CD4-positive, alpha-beta T cell treated with Interleukin-2 at 100 ng/mL for 4 hours (primary cell): ENCODE data around the gene TMEM141.
"Not testable (repeated sequence)": the region's sequence is repeated elsewhere in the genome, so short reads cannot be mapped to it uniquely, and the experiment has no call there.

ENCODE experiments used
- DNase-seq: peaks from one replicate; pipeline ENCODE4 v3.0.0-alpha.2; 2020; ENCODE audit warnings: low spot score

TMEM141 gene

DNA sequence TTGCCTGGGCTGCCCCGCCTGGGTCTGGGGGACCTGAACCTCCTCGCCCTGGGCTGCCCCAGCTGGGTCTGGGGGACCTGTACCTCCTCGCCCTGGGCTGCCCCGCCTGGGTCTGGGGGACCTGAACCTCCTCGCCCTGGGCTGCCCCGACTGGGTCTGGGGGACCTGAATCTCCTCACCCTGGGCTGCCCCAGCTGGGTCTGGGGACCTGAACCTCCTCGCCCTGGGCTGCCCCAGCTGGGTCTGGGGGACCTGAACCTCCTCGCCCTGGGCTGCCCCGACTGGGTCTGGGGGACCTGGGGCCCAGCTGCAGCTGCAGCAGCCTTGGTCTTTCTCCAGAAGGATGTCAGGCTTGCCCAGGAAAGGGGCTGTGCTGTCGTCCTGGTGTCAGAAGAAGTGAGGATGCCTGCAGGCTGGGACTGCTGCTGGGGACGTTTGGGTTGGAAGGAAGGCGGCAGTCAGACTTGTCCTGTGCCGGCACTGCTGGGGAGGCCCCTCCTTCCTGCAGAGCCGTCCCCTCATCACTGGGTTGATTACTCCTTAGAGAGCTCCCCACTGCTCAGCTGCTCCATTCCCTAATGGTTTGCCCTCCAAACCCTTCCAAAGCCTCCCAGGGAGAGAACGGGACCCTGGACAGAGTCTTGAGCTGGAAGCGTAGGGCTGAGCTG, 42.4 kb downstream of the TMEM141 start:
- DNase-seq = not testable (repeated sequence)

DNA sequence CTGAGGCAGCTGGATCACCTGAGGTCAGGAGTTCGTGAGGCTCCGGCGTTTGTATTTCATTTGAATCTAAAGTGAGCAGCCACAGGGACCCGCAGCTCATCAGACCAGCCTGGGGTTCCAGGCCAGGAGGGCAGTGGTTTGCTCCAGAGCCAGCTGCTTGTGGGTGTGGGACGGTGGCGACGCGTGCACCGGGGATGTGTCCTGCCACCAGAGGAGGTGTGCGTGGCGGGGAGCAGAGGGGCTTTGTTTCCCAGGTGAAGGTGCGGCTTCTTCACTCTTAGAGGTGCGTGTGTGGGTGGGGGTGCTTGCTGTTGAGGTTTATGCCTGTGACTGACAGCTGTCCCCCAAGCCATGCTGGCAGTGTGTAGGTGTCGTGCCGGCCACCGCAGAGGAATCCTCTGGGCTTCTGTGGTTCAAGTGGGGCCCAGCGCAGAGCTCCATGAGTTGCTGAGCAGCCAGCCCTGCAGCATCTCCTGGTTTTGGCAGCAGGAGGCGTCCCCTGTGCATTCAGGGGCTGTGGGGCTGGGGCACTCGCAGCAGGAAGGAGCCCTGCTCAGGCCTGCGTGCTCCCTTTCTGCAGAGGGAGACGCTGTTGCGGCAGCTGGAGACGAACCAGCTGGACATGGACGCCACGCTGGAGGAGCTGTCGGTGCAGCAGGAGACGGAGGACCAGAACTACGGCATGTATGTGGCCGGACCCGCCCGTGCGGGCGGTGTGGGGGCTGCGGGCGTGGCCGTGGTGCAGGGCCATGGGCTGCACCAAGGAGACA, 44.2 kb downstream of the TMEM141 start:
- DNase-seq = no peak

DNA sequence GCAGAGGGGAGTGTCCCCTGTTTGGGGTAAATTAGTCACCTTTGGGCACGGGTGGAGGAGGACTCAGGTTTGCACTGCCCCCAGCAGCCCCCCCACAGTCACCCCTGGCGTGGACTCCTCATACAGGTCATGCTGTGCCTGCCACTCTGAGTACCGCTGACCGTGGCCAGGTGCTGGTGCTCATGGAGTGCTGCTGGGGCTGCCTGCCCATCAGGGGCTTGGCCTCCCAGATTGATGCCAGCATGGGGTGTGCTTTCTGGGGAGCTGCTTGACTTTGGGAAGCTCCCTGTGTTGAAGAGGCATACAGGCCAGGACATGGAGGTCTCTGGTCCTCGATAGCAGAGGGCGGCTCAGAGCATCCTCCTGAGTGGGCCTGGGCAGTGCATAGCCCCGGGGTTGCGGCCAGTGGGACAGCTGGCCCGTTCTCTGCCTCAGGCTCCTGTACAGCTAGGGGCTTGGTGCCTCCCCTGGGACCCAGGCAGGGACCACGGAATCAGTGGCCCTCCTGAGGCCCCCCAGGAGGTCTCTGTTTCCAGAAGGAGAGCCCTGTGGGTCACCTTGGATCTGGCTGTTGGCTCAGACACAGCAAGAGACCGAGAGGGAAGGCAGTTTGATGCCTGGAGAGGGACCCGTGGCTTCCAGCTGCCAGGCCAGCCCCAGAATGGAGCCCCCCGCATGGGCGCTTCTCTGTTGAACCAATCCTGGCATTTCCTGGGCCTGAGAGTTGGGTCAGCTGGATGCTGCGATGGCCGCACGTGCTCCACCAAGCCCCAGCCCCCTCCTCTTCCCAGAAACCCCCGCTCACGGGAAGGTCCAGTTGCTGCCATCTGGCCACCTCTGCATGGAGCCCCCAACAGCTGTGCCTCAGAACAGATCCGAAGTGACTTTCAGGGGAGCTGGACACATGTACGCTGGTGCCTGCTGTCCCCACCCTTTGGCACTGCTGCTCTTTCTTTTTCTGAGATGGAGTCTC, 45.1 kb downstream of the TMEM141 start:
- DNase-seq = no peak

DNA sequence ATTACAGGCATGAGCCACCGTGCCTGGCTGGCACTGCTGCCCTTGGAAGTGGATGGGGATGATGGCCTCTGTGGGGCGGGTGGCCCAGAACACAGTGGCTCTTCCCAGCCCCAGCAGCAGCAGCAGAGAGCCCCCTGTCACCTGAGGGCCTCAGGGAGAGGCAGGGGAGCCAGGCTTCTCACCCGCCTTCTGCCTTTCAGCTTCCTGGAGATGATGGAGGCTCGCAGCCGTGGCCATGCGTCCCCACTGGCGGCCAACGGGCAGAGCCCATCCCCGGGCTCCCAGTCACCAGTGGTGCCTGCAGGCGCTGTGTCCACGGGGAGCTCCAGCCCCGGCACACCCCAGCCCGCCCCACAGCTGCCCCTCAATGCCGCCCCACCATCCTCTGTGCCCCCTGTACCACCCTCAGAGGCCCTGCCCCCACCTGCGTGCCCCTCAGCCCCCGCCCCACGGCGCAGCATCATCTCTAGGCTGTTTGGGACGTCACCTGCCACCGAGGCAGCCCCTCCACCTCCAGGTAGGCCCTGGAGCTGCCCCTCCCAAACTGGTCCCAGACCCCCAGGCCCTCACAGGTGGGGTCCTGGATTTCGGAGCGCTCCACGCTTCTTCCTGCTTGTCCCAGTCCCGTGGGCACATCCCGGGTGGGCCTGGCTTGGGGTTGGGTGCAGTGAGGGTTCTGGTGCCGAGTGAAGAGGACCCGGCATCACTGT, 46.2 kb downstream of the TMEM141 start:
- no peak for DNase-seq

DNA sequence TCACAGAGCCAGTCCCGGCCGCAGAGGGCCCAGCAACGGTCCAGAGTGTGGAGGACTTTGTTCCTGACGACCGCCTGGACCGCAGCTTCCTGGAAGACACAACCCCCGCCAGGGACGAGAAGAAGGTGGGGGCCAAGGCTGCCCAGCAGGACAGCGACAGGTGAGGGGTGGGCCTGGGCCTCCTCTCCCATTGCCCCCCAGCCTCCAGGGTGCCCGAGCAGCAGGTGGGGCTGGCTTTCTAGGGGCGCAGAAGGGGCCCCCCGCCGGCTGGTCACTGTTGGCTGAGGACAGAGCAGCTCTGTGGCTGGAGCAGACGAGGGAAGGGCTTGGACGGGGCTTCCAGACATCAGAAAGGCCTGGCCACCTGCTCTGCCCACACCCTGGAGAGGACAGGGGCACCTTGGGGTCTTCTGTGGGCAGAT, 46.7 kb downstream of the TMEM141 start:
- not testable (repeated sequence) for DNase-seq

DNA sequence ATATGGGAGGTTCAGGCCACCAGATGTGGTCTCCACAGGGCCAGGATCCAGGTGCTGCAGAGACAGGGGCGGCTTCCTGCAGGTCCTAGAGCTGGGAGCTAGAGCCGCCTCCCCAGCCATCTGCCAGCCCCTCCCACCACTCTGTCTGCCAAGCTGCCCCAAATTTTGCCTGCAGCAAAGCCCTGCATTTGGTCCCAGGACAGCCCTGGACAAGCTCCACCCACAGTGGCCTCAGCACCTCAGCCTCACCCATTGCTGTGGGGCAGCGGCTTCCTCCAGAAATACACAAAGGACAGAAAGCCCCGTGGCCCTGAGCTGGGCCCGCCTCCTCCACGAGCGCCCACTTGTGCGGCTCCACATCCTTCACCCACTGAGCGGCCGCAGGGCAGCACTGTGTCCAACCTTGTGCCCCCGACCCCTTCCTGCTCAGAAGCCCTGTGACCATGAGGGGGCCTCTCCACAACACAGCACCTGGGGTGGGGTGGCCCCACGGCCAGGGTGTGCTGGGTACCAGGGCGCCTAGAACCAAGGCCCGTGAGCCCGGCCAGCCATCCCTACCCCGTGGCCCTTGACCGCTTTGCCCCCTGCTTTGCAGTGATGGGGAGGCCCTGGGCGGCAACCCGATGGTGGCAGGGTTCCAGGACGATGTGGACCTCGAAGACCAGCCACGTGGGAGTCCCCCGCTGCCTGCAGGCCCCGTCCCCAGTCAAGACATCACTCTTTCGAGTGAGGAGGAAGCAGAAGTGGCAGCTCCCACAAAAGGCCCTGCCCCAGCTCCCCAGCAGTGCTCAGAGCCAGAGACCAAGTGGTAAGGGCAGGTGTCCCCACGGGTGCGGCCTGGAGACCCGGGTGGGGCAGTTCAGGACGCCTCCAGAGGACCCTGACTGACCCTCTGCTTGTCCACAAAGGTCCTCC, 47.4 kb downstream of the TMEM141 start:
- no peak for DNase-seq

DNA sequence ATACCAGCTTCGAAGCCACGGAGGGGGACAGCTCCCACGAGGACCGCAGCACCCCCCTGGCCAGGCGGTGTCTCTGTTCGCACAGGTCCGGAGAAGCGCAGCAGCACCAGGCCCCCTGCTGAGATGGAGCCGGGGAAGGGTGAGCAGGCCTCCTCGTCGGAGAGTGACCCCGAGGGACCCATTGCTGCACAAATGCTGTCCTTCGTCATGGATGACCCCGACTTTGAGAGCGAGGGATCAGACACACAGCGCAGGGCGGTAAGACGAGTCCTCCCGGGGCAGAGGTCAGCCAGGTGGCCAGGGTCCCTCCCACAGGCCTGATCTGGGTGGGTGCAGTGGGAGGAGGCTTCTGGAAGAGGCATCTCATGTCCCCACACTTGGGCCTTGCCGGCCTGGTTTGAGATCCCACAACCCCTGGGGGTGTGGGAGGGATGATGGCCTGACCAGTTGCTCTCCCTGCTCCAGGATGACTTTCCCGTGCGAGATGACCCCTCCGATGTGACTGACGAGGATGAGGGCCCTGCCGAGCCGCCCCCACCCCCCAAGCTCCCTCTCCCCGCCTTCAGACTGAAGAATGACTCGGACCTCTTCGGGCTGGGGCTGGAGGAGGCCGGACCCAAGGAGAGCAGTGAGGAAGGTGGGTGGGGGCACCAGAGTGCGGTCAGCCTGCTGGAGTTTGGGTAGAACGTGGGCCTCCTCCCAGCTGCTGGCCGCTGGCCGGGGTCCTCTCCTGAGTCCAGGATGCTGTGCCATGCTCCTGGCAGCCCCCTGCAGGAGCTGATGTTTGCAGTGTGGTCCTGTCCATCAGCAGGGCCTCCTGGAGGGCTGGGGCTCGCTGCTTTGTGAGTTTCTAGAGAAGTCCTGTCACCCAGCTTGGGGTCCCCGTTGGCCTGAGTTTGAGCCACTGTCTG, 48.3 kb downstream of the TMEM141 start:
- DNase-seq = no peak

DNA sequence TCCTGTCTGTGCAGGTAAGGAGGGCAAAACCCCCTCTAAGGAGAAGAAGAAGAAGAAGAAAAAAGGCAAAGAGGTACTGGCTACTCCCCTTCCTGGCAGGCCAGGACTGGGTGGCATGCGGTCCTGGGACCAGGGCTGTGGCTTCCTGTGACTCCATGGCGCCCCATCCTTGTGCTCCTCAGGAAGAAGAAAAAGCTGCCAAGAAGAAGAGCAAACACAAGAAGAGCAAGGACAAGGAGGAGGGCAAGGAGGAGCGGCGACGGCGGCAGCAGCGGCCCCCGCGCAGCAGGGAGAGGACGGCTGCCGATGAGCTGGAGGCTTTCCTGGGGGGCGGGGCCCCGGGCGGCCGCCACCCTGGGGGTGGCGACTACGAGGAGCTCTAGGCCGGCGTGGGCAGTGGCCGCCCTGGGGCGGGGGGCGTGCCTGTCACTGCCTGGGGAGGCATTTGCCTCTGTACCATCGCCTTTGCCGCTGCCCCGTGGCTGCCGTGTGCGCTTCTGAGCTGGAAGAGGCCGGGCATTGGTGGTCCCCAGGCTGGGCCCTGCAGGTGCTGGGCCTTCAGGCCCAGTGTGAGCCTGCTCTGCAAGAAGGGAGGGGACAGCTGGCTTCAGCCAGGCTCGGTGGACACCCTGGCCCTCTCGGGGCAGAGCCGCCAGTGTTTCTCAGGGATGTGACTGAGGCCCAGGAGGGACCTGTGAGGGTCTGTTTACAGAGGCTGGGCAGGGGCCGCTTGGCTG, 49.2 kb downstream of the TMEM141 start:
- DNase-seq = no peak

DNA sequence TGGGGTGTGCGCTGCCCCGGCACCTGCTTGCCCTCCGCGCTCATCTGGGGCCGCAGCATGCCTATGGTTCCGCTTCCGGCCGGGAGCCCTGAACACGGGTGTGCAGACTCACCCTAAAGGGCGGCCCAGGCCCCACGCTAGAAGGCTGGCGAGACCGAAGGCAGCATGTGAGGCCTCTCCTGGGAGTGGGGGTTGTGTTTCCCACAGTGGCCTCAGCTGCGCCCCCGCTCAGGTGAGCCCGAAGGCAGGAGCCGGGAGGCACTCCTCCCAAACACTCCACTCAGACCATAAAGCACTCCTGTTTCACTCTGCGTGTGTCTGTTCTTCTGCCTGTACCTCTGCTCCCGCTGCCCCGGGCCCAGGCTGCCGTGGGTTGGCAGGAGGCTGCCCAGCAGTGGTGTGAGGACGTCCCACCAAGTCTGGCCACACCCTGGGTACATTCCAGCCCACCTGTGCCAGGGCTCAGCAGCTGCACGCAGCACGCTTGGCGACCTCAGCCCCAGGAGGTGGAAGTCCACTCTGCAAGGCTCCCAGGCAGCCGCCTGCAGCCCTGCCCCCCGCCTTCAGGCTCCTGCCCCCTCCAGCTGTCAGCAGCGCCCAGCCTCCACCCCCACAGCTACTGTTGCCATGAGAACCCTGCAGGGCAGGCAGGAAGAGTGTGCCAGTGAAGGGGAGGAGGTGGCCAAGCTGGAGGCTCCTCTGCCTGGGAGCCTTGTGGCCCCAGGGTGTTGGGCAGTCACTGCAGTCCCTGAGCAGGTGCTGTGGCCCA, 49.9 kb downstream of the TMEM141 start:
- no peak for DNase-seq

DNA sequence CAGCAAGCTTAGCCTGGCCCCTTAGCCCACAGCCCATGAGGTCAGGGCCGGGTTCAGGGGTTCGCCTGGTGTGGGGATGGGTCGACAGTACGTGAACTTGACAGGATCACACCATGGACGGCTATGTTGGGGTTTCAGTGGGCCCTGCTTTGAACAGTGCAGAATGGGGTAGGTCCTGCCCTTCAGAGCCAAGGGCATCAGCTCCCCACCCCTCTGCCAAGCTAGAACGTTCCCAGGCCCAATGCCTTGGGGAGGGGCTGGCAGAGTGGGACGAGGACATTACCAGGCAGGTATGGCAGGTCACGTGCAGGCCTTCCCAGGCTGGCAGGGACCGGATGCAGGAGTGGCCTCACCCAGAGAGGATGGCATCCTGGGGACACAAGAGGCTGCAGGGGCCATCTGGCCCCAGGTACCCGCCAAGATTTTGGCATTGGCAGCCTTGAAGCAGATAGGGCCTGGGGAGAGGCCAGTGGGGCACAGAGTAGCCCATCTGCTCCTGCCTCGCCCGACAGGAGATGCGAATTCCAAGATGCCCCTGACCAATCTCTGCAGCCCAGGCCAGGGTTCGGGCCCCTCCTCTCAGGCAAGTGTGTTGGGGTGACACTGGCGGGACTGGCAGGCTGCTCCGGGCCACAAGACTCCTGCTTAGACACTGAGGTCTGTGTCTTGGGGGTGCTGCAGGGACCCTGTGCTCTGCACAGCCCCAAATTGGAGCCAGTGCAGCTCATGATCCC, 50.7 kb downstream of the TMEM141 start:
- not testable (repeated sequence) for DNase-seq

DNA sequence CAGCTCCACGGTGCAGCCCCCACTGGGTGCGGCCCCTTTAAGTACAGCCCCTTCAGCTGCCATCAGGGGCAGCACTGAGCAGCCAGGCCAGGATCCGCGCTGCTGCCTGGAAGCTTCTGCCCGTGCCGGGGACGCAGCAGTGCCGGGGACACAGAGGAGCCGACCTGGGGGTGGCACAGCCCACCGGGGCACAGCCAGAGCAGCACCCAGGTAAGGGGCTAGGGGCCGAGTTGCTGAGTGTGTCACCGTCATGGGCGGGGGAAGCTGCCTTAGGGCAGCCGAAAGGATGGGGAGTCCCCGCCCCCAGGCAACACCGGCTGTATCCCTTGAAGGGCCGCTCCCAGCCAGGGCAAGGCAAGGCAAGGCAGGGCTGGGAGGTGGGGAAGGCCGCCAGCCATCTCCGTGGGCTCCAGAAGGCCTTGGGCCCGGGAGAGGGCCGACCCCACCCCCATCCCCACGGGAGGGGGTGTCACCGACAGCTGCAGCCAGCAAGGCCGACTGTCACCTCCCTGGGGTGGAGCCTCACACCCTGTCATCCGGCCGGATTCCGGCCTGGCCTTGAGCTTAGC, 51.3 kb downstream of the TMEM141 start, which contains the start of gene AJM1:
AJM1 (plus strand) TSS at position 99 of the 569 bp plus-strand sequence. CDS start 1,937 bp downstream, outside the sequence.
- DNase-seq = peak; percentile 84
